NCI-H510A (cell line): ENCODE measurements around the gene ITCH.
"Not testable (repeated sequence)": the region's sequence is repeated elsewhere in the genome, so short reads cannot be mapped to it uniquely, and the experiment has no call there.

ENCODE experiments used
- DNase-seq: peaks from one replicate; lab custom pipeline; 2025; lab: John Stamatoyannopoulos, UW

The ITCH gene

DNA sequence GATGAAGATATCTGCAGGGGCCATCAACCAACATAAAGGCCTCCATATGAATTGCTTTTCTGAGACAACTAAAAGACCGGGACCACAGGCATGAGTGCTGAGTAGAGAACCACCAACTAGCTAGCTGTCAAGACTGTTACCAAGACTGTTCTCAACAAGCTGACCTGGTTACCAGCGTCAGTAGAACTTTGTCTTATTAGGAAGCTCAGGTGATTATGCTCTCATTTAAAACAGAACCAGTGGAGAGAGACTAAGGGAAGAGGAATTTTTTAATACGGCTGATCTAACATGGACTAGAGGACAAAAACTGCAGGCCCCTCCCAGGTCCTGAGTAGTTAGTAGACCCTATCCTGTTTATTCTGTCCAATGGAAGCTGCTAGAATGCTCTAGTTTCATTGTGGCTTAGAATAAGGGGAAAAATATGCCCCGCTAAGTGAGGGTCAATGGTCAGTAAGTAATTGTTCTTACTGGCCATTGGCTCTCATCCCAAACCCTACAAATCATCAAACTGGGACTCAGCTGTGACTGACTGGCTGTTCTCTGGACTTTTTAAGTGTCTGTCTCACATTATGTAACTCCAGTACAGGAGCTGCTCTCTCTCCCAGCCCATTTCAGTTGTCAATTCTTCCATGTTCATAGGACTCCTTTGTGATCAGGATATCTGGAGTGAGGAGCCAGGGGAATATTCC lies 149.3 kb downstream of the ITCH start:
- no peak for DNase-seq

DNA sequence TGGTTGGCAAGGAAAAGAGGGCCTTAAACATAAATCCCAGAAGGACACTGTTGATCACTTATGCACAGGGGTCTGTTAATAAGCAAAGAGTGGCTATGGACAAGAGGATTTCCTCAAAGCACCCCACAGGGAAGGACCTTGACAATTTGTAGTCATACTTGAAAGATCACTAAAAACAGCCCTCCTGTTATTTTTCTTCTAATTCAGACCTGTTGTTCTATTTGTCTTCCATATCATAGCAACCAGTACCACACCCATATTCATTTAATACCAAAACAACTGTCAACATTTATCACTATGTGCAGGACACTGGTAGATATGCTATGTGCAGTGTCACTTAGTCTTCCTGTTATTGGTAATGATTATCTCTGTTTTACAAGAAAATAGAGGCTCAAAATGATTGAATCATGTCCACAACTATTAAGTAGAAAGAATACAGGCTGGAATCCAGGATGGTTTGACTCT lies 149.9 kb downstream of the ITCH start:
- no peak for DNase-seq

DNA sequence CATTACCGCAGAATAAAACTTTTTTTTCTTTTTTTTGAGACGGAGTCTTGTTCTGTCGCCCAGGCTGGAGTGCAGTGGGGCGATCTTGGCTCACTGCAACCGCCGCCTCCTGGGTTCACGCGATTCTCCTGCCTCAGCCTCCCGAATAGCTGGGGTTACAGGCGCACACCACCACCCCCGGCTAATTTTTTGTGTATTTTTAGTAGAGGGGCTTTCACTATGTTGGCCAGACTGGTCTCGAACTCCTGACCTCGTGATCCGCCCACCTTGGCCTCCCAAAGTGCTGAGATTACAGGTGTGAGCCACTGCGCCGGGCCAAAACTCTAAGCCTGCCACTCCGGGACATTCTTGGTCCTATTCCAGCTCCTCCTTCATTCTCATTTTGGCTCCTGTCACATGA lies 151.0 kb downstream of the ITCH start:
- not testable (repeated sequence) for DNase-seq

DNA sequence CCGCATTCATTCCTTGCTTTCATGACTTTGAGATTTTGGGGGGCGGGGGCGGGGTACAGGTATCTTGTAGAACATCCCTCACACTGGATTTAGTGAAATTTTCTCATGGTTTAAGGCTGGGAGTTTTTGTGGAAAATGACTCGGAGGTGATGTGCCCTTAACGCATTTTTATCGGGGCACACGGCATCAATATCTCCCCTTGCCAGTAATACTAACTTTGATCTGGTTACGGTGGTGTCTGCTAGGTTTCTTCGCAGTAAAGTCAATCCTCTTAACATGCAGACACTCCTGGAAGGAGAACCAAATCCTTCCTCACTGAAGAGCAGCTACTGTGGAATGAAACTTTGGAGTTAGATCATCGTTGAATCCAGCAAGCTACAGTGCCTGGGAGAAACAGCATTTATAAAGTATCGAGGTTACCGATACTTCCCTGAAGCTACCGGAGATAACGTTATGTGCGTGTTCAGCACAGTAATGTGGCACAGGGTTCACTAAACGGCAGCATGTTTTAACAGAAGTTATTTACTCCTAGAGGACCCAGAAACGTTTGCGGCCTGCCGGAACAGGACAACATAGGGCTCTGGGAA lies 151.9 kb downstream of the ITCH start:
- no peak for DNase-seq

DNA sequence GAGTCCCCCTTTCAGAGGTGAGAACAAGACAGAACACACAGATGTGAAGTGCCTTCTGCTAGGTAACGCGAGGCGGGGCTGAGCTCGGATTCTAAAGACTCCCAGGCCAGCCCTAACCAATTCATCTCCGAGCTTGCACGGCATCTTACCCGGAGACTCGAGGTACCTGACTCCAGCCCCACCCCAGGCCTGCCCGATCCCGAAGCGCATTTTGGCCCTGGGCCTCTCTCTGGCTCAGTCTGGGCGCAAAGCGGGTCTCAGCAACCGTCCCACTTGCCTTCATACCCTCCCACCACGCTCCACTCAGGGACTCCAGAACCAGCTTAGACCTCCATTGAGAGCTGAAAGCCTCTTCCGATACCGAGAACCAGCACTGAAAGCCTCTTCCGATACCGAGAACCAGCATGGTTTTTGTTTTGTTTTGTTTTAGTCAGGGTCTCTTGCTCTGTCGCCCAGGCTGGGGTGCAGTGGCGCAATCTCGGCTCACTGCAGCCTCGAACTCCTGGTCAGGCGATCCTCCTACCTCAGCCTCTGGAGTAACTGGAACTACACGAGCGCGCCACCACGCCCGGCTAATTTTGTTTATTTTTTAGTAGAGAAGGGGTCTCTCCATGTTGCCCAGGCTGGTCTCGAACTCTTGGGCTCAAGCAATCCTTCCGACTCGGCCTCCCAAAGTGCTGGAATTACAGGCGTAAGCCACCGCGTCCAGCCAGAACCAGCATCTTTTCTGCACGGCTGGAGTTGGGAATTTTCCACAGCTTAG lies 152.6 kb downstream of the ITCH start:
- DNase-seq: peak; percentile 73

DNA sequence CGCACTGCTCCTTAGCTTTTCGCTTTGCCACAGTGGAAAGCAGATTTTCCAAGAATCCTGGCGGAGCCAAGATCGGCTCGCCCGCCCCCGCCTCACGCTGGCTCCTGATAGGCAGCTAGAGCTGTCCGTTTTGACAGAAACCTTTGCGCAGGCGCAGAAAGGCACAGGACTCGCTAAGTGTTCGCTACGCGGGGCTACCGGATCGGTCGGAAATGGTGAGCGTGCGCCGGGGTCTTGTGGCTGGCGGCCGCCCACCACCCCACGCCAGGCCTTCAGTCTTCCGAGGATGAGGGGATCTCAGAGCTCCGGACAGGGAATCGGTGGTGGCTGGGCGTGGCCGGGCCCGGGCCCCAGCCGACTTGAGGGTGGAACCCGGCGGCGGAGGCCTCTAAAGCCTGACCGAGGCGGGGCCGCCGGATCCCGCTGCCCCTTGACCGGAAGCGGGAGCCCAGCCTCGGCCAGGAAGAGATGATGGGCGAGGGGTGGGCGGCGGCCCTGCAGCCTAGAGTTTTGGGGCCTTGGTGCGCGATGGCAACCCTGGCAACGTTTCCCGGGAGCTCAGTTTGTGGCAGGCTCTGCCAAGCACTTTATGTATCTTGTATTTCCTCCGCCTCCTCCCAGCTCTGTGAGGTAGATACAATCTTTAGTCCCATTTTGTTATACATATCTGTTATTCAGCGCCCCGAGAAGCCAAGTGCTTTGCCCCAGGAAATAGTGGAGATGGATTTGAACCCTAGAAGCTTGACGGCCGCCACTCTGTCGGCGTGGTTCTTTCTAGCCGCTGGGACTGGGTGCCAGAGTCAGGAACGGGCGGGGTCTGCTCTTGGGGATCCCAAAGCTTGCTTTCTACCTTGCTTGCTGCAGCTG lies 153.4 kb downstream of the ITCH start, which contains the start of gene DYNLRB1:
DYNLRB1 (plus strand) TSS at position 176 of the 867 bp plus-strand sequence; CDS start at position 213, 37 bp downstream.
- peak; percentile 90 for DNase-seq

DNA sequence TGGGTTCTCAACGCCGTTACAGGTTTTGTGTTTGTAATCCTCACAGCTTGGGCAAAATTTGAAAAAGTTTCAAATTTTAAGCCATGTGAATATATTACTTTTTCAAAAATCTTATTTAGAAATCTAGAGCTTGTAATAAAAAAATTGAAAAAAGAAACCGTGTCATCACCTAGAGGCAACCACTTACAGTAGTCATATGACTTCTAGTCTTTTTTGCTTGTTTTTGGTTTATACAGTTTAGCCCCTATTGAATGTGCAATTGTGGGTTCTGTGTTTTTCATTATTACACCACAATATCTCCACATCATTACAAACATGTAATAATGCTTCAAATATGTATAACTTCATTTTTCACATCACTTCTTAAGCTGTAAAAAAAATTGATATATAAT lies 154.0 kb downstream of the ITCH start:
- no peak for DNase-seq

DNA sequence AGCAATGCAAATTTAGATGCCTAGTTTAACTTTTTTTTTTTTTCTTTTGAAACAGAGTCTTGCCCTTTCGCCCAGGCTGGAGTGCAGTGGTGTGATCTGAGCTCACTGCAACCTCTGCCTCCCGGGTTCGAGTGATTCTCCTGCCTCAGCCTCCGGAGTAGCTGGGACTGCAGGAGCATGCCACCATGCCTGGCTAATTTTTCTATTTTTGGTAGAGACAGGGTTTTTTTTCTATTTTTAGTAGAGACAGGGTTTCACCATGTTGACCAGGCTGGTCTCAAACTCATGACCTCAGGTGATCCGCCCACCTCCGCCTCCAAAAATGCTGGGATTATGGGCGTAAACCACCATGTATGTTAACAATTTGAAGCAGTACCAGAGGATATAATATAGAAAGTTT lies 155.8 kb downstream of the ITCH start:
- DNase-seq: not testable (repeated sequence)

DNA sequence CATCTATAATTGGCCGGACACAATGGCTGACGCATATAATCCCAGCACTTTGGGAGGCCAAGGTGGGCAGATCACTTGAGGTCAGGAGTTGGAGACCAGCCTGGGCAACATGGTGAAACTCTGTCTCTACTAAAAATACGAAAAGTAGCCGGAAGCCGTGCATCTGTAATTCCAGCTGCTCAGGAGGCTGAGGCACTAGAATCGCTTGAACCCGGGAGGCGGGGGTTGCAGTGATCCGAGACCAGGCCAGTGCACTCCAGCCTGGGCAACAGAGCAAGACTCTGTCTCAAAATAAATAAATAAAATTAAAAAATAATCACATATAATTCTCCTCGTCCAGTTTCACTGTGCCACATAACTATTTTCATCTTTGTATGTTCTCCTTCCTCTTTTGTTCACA lies 156.8 kb downstream of the ITCH start:
- not testable (repeated sequence) for DNase-seq

DNA sequence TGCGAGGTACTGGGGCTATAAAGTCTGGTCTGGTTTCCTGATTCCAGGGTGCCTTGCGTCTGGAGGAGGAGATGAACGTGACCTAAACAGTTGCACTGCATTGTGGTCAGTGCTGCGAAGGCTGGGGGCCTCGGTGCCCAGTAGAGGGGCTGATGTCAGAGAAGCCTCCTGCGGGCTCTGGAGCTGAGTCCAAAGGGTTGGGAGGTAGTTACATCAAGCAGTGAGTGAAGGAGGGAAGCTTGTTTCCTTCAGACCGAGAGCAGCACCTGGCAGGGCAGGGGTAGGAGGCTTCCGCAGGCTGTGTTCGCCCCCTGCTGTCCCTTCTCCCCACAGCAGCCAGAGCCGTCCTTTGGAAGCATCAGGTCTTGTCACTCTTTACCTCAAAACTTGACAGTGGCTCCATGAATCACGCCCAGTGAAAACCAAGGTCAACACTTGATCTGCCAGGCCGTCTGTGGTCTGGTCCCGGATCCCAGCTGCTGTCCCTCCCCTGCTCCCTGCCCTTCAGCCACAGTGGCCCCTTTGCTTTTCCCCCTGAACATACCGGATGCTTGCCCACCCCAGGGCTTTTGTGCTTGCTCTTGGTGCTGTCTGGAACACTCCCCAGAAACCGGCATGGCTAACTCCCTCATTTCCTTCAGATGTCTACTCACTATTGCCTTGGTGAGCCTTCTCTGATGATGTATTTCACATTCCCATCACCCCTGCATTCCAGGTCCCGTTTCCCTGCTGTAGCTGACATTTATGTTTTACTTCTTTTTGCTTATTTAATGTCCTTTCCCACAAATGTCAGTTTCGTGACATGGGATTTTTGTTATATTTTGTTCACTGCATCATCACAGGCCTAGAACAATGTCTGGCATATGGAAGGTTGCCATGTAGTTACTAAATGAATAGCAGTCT lies 160.1 kb downstream of the ITCH start:
- DNase-seq: peak; percentile 44

DNA sequence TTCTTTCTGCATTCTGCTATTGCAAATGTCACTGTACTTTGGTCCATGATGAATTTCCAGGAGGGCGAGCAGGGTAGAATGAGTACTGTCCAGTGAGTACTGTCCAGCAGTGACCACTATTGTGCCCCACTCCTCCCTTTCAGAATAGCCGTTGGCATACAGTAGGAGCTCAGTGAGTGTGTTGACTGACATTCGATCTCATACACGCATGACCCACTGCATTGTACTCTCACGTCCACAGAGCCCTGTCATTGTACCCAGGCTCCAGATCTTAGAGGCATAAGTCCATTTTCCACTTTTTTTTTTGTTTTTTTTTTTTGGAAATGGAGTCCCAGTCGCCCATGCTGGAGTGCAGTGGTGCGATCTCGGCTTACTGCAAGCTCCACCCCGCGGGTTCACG lies 161.4 kb downstream of the ITCH start:
- DNase-seq: no peak

DNA sequence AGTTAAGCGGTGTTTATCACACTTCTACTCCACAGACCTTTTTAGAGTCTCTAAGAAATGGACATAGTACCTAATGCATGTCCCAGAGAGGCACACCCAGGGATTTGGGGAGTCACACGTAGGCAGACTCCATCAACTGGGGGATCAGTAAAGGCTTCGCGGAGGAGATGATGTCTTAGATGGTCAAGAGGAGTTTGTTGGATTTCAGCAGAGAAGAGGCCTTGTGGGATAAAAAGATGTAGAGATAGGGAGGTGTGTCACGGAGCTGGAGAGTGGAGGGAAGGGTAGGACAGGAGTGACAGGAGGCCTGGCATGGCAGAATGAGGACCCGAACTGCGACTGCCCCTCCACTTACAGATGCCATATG lies 162.3 kb downstream of the ITCH start:
- no peak for DNase-seq

DNA sequence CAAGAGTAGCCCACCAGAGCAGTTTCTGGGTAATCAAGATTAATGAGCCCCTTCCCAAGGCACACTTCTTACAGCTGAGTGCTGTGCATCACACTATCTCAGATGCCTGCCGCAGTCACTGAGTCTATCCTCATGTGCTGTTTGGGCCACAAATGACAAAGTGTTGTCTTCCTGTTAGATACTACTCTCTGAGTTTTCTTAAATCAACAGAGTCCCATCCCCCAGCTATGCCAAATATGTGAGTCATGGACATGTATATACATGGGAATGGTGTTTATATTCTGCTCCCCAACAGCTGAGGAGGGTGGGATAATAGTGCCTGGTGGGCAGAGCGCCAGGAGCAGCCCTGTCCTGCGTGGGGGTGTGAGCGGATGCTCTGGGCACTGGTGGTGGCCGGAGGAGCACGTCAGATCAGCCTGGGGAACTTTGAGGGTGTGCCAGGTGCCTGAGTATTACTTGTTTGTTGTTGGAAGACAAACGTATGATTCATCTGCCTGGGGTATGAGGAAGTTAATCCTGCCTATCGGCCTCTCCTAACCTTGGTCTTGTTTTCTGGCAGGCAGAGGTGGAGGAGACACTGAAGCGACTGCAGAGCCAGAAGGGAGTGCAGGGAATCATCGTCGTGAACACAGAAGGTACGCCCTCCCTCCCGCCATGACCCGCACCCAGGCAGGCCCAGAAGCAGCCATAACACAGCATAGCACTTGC lies 162.8 kb downstream of the ITCH start:
- DNase-seq: no peak

DNA sequence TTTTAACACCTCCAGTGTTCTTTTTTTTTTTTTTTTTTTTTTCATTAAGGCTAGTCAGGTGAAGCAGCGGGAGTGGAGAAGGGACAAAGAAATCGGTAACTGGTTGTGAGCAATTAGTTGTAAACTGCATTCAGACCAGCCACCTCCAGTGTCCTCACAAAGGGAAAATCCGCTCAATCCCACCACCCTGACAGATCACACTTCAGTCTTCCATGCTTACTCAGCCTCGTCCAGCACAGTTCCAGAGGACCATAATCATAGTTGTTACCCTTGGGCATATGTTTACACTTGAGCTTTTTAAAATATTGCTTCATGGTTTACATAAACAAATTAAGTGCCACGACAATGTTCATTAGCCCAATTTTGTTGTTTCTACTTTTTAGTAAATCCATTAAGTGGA lies 163.4 kb downstream of the ITCH start:
- no peak for DNase-seq

DNA sequence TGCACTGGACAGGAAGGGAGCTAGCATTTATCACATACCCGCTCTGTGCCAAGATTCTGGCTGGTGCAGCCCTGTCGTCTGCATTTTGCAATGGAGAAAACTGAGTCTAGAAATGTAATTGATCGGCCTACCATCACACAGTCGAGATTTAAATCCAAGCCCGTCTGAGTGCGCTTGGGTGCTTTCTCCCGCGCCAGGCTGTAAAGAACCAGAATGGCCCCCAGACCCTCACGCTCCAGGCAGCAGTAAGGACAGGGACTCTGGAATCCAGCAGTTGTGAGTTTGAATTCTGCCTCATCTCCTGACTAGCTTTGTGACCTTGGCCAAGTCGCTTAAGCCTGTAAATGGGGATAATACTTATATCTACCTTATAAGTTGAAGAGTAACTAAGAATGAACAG lies 163.9 kb downstream of the ITCH start:
- DNase-seq: no peak

DNA sequence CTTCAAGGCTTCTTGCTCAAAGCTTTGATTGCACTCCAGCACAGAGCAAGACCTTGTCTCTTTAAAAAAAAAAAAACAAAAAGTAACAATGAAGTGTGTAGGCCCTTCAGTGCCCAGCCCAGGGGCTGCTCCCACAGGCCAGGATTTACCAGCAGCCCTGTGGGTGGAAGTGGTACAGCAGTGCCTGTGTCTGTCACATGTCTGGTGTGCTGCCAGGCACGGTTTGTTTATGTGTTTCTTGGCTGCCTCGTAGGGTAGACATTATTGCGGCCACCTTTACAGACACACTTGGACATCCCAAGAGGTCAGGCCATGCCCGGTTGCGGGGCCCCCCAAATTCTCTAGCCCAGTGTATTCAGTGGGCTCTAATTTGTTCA lies 165.8 kb downstream of the ITCH start:
- no peak for DNase-seq

DNA sequence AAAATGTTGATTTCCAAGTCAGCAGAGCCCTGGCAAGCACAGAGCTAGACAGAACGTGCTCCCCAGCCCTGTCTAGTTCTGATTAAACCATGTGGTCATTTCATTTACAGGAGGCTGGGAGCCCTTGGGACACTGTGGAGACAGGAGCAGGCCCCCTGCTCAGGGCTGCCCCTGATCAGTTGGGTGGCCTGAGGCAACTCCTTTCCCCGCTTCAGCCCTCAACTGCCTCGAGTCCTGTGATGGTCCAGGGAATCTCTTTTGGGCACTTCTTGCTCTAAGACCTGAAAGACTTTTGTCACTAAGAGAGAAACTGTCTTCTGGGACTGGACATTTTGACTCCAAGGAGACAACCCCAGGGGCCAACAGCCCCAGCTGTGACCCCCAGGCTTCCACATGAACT lies 166.7 kb downstream of the ITCH start:
- no peak for DNase-seq

DNA sequence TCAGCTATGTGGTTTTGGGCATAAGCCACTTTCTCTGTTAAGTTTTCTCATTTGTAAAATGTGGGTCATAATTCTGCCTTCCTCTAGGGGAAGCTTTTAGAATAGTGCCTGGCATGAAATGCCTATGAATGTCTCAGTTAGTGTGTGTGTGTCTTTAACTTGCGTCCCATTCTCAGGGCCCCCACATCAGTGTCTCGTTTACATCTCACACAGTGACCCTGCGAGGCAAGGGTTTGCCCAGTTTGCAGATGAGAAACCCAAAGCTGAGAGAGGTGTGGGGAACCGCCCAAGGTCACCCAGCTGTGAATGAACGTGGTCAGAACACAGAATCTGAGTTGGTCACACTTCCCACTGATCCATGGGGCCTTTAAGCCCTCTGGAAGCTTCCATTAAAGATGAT lies 167.3 kb downstream of the ITCH start:
- DNase-seq: no peak

DNA sequence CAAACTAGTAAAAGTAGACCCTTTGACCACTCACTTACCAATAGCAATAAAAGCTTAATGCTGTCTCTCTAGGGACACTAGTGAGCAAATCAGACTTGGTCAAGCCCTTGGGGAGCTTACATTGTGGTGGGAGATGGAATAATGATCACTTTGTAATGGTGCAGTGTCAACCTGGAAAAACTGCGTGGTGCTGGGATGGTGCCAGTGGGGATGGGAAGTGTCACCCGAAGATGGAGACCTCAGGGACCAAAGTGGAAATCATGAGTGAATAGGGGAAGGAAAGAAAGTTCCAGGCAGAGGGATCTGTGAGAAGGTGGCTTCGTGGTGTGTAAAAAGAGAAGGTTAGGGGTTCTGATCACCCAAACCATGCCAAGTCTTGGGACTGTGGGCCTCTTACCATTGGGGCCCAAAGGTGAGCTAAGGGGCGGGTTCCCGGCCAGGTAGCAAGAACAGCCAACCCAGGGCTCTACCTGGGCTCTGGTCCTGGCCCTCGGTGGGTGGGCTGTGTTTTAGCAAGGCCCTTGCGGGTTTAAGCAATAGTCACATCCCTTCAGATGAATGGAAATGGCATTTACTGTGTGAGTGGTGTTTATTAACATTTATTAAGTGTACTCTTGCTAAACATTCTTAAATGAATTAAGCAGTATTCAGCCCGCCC lies 168.7 kb downstream of the ITCH start:
- no peak for DNase-seq

DNA sequence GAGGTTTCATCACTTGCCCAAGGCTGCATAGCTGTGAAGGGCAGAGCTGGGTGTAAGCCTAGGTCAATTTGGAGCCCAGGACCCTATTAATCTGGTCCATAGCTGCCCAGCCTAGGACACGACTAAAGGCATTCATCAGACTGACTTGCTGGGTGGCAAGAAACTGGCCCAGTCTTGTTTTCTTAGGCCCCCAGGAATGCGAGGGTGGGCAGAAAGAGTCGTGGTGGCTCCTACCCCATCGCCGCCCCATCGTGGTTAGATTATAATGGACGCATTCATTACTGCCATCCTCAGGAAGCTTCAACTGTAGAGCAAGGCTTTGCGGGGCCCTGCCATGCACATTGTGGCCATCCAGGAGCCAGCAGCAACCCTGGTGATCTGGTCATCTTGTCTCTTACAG lies 169.2 kb downstream of the ITCH start:
- DNase-seq: no peak
